ENCODE data around the gene AP5B1. TPM values are rescaled to one million over a fixed set of nuclear protein-coding genes. Genes with fewer than 3 reads are reported as not detected.

The AP5B1 gene
- total RNA-seq, 1 donor, result 18.1 TPM

- Histone ChIP-seq H3K4me1 (ENCODE audit: insufficient read depth, low read length) (peaks cover 5% of the 10 kb centered on the region), H3K9me3 (ENCODE audit: low read depth, low read length) (no peaks in the 10 kb centered on the region), H4K20me1 (ENCODE audit: insufficient read depth, low read length) (peaks cover 35% of the 10 kb centered on the region), H3K4me3 (ENCODE audit: insufficient read depth, low read length) (peak overlapping the region; percentile 95), H3K79me2 (ENCODE audit: insufficient read depth, low read length) (peaks cover 35% of the 10 kb centered on the region), H2AFZ (ENCODE audit: low read length) (no peak overlapping the region), H3K27me3 (ENCODE audit: insufficient read depth, low read length) (no peaks in the 10 kb centered on the region), H3K36me3 (ENCODE audit: insufficient read depth, low read length) (peaks cover 9% of the 10 kb centered on the region), H3K4me2 (ENCODE audit: insufficient read depth, low read length) (peak overlapping the region; percentile 94), H3K27ac (ENCODE audit: low read depth, low read length) (no peak overlapping the region)
- no peak for DNase-seq (ENCODE audit: insufficient read length, low spot score, missing footprints)
- TF ChIP-seq CTCF (IDR thresholded peaks at IDR 0.05; ENCODE audit: extremely low read depth, low read depth, low read length), result no peak
Measured at GRCh38 chr11:65779669-65779918, 1.2 kb downstream of the AP5B1 start.

GRCh38 chr11:65778901-65779668, 1.7 kb downstream of the AP5B1 start:
- no peak for TF ChIP-seq CTCF (IDR thresholded peaks at IDR 0.05; ENCODE audit: extremely low read depth, low read depth, low read length)

GRCh38 chr11:65778431-65778900, 2.3 kb downstream of the AP5B1 start:
- Histone ChIP-seq H4K20me1 (ENCODE audit: insufficient read depth, low read length) (peaks cover 35% of the 10 kb centered on the region), H3K4me1 (ENCODE audit: insufficient read depth, low read length) (peaks cover 5% of the 10 kb centered on the region), H3K36me3 (ENCODE audit: insufficient read depth, low read length) (peaks cover 9% of the 10 kb centered on the region), H3K4me3 (ENCODE audit: insufficient read depth, low read length) (no peak overlapping the region), H2AFZ (ENCODE audit: low read length) (no peak overlapping the region), H3K79me2 (ENCODE audit: insufficient read depth, low read length) (peaks cover 35% of the 10 kb centered on the region), H3K27me3 (ENCODE audit: insufficient read depth, low read length) (no peaks in the 10 kb centered on the region), H3K9me3 (ENCODE audit: low read depth, low read length) (no peaks in the 10 kb centered on the region), H3K27ac (ENCODE audit: low read depth, low read length) (no peak overlapping the region), H3K4me2 (ENCODE audit: insufficient read depth, low read length) (no peak overlapping the region)
- no peak for DNase-seq (ENCODE audit: insufficient read length, low spot score, missing footprints)
- TF ChIP-seq CTCF (IDR thresholded peaks at IDR 0.05; ENCODE audit: extremely low read depth, low read depth, low read length), result no peak

More at GRCh38 chr11:65778901-65779668, 1.7 kb downstream of the AP5B1 start:
- peak overlapping the region; percentile 94 for H3K4me2 ChIP-seq (ENCODE audit: insufficient read depth, low read length)
- H3K36me3 ChIP-seq (ENCODE audit: insufficient read depth, low read length), result peaks cover 9% of the 10 kb centered on the region
- peak; percentile 87 for DNase-seq (ENCODE audit: insufficient read length, low spot score, missing footprints)
- H3K4me3 ChIP-seq (ENCODE audit: insufficient read depth, low read length), result peak overlapping the region; percentile 95
- H3K79me2 ChIP-seq (ENCODE audit: insufficient read depth, low read length), result peaks cover 35% of the 10 kb centered on the region
- no peaks in the 10 kb centered on the region for H3K27me3 ChIP-seq (ENCODE audit: insufficient read depth, low read length)
- peaks cover 5% of the 10 kb centered on the region for H3K4me1 ChIP-seq (ENCODE audit: insufficient read depth, low read length)
- H3K9me3 ChIP-seq (ENCODE audit: low read depth, low read length), result no peaks in the 10 kb centered on the region
- H2AFZ ChIP-seq (ENCODE audit: low read length), result no peak overlapping the region
- peaks cover 35% of the 10 kb centered on the region for H4K20me1 ChIP-seq (ENCODE audit: insufficient read depth, low read length)
- no peak overlapping the region for H3K27ac ChIP-seq (ENCODE audit: low read depth, low read length)

- peaks cover 35% of the 10 kb centered on the region for H3K79me2 ChIP-seq (ENCODE audit: insufficient read depth, low read length)
- peaks cover 5% of the 10 kb centered on the region for H3K4me1 ChIP-seq (ENCODE audit: insufficient read depth, low read length)
- TF ChIP-seq CTCF (IDR thresholded peaks at IDR 0.05; ENCODE audit: extremely low read depth, low read depth, low read length), result no peak
- H3K27me3 ChIP-seq (ENCODE audit: insufficient read depth, low read length), result no peaks in the 10 kb centered on the region
- no peak overlapping the region for H2AFZ ChIP-seq (ENCODE audit: low read length)
- H3K4me3 ChIP-seq (ENCODE audit: insufficient read depth, low read length), result no peak overlapping the region
- H3K36me3 ChIP-seq (ENCODE audit: insufficient read depth, low read length), result peaks cover 9% of the 10 kb centered on the region
- no peak overlapping the region for H3K4me2 ChIP-seq (ENCODE audit: insufficient read depth, low read length)
- H3K27ac ChIP-seq (ENCODE audit: low read depth, low read length), result no peak overlapping the region
- peaks cover 36% of the 10 kb centered on the region for H4K20me1 ChIP-seq (ENCODE audit: insufficient read depth, low read length)
- DNase-seq (ENCODE audit: insufficient read length, low spot score, missing footprints), result peak; percentile 58
- H3K9me3 ChIP-seq (ENCODE audit: low read depth, low read length), result no peaks in the 10 kb centered on the region
Measured at GRCh38 chr11:65777821-65778361, 2.9 kb downstream of the AP5B1 start.

All from osteoblast (primary cell).